Left ventricle myocardium superior (tissue), 1 donor: ENCODE data around the gene FBXW11. TPM values are rescaled to one million over a fixed set of nuclear protein-coding genes. Genes with fewer than 3 reads are reported as not detected.
"Not testable (repeated sequence)": the region's sequence is repeated elsewhere in the genome, so short reads cannot be mapped to it uniquely, and the experiment has no call there.

Experiments used
- ATAC-seq: fragments of 200-7000 bp; cut with Tn5 transposase; one replicate; pipeline ENCODE4 v1.9.1; 2020; ENCODE audit warnings: mild to moderate bottlenecking, moderate library complexity
- DNase-seq: peaks from one replicate; pipeline ENCODE4 v3.0.0-alpha.2; 2020
- intact Hi-C: fragments of 100-400 bp; cut with micrococcal nuclease; formaldehyde crosslinking; loops from one replicate; pipeline ENCODE4 v1.11.0; 2022
- total RNA-seq: library from RNA; stranded (reverse); fragmentation: NEBNext Ultra II Directional; extraction: Animal tissue kit (Norgen Biotek cat#: 25700); gene quantifications from one replicate; pipeline ENCODE4 v1.2.1, GENCODE V29; 2021
- donor health status: DM: no; HTN: yes; CAD: no; lungs with severe emphysema.

The FBXW11 gene
- total RNA-seq, 1 donor from 2014 or later = 69.0 TPM

DNA sequence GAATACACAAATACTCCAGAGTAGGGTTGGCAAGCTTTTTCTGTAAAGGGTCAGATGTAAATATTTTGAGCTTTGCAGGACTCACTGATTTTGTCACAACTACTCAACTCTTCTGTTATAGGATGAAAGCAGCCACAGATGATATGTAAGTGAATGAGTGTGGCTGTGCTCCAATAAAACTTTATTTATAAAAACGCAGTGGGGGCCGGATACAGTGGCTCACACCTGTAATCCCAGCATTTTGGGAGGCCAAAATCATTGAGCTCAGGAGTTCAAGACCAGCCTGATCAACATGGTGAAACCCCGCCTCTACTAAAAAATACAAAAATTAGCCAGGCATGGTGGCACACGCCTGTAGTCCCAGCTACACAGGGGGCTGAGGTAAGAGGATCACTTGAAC is 69.1 kb downstream of the FBXW11 start:
- no peak for DNase-seq
- intact Hi-C loops = no loop called here
- ATAC-seq = no peak

DNA sequence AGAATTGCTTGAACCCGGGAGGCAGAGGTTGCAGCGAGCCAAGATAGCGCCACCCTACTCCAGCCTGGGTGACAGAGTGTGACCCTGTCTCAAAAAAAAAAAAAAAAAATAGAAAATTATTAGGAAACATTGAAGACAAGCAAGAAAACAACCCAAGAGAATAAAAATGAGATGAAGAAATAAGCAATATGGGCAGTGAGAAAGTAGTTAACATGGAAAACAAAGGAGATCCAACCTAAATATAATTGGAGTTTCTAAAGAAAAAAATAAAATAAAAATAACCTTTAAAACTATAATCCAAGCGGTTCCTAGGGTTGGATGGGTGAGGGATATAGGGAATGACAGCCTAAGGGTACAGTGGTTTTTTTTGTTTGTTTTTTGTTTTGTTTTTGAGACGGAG is 71.9 kb downstream of the FBXW11 start:
- ATAC-seq (no peak), DNase-seq (no peak)
- intact Hi-C loops = no loop called here

DNA sequence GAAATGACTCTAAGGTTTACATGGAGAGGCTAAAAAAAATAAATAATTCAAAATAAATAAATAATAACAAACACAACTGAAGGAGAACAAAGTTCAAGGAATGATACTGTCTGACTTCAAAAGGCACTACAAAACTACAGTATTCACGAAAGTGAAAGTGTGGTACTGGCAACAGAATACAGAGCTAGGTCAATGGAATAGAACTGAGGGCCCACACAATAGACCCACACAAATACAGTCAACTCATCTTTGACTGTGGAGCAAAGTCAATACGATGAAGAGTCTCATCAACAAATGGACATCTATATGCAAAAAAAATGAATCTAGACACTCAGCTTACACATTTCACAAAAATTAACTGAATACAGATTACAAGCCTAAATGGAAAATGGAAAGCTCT is 75.3 kb downstream of the FBXW11 start:
- DNase-seq (no peak), ATAC-seq (no peak)
- intact Hi-C loops = no loop called here

DNA sequence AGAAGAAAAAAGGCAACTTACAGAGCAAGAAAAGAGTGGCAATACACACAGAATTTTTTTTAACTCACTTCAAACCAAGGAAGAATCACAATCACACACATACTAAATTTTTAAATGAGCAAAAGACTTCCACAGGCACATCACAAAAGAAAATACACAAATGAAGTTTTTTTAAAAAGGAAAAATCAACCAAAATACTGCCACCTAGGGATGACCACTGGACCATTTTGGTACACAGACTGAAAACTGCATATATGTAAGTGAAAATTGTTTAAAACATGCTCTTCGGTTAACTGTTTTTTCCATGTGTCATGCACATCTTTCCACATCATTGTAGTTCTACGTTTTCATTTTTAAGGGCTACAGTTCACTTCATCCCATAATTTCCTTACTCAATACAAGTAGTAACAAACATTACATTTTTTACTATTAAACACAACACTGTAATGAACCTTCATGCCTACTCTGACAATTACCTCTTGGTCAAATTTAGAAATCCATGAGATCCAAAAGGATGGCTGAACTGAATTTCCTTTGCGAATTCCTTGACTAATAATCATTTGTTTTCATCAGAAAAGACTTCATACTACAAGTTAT is 79.0 kb downstream of the FBXW11 start:
- intact Hi-C loops = no loop called here
- DNase-seq (no peak), ATAC-seq (no peak)

DNA sequence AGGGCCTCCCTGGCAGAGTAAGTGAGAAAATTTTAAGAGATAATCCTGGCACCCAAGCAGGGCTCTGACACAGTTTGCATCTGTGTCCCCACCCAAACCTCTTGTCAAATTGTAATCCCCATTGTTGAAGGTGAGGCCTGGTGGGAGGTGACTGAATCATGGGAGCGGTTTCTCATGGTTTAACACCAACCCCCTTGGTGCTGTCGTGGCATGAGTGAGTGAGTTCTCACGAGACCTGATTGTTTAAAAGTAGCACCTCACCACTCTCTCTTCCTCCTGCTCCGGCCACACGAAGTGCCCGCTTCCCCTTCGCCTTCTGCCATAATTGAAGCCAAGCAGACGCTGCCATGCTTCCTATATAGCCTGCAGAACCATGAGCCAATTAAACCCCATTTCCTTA is 80.1 kb downstream of the FBXW11 start:
- intact Hi-C loops = no loop called here
- no peak for ATAC-seq
- DNase-seq = no peak

DNA sequence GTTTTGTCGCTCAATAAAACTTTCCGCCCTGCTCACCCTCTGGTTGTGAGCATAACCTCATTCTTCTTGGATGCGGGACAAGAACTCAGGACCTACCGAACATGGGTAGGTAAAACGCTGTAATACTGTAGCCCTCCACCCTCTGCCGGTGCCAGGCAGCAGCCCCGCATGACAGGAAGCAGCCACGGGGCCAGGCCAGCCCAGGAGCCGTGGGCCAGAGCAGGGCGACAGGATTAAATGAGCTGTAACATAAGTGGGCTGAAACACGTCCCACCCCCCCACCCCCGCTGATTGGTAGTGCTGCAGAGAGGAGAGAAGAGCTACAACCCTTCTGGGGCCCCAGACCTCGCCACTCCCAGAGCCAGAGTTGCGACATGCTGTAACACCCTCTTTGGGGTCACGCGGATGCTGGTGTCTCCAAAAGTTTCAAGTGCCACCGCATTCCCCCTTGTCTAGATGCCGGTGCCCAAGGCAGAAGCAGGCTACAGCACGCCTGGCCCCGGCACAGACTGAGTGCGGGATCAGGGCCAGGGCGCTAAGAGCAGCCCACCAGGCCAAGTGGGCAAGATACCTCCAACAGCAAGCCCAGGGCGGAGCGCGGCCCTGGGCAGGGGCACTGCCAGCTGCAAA is 81.8 kb downstream of the FBXW11 start:
- intact Hi-C loops = no loop called here
- ATAC-seq (no peak), DNase-seq (no peak)

DNA sequence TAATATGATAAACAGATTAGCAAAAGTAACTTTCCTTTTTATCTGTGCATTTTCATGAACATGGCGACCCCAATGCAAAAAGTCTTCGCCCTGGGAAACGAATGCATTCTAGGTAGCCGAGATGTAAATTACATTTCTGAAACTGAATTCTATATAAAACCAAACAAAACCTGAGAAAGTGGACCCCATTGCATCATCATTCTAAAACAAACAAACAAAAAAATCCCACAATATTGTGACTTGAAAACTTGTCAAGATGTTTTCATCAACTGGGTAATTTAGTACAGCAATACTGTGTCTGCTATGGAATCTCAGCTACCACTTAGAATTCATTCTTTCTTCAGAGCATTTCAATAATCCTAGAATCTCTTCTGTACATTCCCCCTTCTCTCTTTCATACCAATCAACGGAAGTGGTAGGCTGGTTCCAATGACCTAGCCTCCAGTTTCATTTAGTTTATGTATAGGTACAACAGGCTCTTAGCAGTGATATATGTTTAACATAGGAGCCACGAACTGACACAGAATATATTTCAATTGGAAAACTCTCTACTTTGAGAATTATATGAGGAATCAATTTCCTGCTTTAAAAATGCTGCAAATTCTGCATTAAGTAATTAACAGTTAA is 85.6 kb downstream of the FBXW11 start:
- no peak for ATAC-seq
- intact Hi-C loops = no loop called here

DNA sequence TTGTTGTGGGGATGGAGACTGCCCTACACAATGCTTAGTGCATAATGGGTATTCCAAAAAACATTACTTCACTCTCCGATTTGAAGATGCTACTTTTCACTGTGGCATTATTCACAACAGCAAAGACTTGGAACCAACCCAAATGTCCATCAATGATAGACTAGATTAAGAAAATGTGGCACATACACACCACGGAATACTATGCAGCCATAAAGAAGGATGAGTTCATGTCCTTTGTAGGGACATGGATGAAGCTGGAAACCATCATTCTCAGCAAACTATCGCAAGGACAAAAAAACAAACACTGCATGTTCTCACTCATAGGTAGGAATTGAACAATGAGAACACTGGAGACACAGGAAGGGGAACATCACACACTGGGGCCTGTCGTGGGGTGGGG is 90.7 kb downstream of the FBXW11 start:
- not testable (repeated sequence) for ATAC-seq, DNase-seq
- intact Hi-C loops = loop anchor here (10.0 kb wide), 2 partner anchors 89 to 129 kb away; partner anchors contain the start of gene FBXW11

More for the DNA sequence above, 85.6 kb downstream of the FBXW11 start:
- no peak for DNase-seq

DNA sequence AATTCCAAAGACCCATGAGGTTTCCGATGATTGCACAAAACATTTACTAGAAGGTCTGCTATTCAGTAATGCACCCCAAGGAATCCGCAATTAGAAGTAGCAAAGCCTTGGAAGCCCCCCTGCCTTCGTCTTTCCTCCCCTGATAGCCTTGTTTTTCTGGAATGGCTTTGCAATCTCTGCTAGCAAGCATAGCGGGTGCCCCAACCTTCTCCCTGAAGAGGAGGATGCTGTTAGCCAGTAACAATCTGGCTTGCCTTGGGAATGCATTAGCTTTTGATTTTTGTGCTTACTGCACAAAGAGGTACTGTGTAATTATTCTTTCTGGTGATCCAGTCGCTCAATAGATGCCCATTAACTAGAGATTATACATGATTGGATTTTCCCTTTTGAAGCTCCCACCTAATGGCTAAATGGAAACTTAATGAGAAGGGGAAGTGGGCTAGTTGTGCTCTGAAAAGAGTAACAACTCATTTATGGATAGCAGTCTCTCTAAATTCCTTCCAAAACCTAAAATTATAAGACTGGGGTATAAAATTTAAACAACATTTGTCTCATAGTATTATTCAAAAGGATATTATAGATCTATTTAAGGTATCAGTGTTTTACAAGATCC is 91.6 kb downstream of the FBXW11 start:
- ATAC-seq (no peak), DNase-seq (no peak)
- intact Hi-C loops = loop anchor here (10.0 kb wide), 2 partner anchors 90 to 130 kb away; partner anchors contain the start of gene FBXW11

DNA sequence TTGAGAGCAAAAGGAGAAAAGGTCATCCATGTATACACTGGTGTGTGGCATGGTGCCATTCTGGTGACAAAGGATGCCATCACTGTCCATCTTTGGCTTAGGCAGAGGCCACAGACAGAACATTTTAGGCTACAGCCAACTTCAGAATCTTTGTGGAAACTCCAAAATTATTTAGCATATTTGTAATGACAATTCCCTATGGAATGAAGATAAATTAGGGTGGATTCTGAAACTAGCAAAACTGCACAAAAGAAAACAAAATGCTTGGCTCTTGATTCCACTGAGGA is 92.5 kb downstream of the FBXW11 start:
- intact Hi-C loops = loop anchor here (10.0 kb wide), 2 partner anchors 91 to 131 kb away; partner anchors contain the start of gene FBXW11
- ATAC-seq (no peak), DNase-seq (no peak)

DNA sequence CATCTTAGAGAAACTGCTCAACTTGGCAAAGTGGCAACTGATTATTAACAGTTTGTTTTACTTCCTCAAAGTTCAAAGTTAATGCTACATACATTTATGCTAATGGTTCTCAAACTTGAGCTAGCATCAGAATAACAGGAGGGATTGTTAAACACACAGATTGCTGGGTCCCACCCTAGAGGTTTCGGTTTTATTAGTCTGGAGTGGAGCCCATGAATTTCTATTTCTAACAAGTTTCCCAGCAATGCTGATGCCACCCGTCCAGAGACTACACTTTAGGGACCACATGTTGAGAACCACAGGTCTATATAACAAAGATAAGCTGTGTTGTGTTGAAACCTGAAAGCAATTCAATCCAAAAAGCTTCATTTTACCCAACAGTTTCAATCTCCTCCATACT is 95.3 kb downstream of the FBXW11 start:
- DNase-seq (no peak), ATAC-seq (no peak)
- intact Hi-C loops = loop anchor here (10.0 kb wide), 2 partner anchors 94 to 134 kb away; partner anchors contain the start of gene FBXW11

DNA sequence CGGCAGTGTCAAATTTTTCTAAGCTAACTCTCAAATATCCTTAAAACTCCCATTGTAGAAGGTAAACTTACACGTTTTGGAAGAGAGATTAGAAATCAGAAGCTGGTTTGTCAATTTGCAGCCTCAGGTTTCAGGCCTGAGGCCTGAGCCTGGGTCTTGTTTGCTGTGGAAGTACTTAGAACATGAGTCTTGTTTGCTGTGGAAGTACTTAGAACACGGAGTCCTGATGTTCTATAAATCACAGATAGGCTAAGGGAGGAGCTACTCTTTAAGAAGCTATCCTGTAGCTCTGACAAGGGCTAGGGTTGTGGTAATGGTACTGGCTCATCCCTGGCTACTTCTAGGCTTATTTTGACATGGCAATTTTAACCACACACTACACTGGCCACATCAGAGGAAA is 97.8 kb downstream of the FBXW11 start:
- ATAC-seq (no peak), DNase-seq (no peak)
- intact Hi-C loops = loop anchor here (5.0 kb wide), 2 partner anchors 276 to 491 kb away; partner anchors contain the start of gene FGF18

DNA sequence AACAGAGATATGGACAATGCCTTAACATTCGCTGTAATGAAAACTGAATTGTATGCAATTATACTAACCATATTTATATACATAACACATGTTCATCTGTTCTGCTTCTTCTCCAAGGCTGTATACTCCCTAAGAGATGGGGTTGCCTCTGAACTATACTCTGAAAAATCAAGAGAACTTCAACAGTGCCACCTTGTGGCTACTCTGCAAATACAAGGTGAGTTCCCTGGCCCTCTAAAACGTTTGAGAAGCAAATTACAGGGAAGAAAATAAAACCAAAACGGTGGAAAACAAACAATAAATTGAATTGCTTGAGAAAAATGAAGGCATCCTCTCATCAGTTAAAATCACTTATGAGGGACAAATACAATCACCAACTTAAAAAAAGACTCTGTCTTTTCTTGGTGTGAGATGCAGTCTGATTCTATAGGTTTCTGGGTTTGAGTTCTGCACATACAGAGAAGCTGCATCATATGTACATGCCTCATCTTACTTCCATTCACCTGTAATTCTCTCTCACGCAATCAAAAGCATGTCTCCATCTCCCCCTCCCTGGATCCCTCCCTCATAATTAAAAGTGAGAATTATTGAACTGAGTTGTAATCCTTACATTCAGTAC is 98.6 kb downstream of the FBXW11 start:
- DNase-seq (no peak), ATAC-seq (peak; percentile 82)
- intact Hi-C loops = loop anchor here (5.0 kb wide), 2 partner anchors 276 to 491 kb away; partner anchors contain the start of gene FGF18

DNA sequence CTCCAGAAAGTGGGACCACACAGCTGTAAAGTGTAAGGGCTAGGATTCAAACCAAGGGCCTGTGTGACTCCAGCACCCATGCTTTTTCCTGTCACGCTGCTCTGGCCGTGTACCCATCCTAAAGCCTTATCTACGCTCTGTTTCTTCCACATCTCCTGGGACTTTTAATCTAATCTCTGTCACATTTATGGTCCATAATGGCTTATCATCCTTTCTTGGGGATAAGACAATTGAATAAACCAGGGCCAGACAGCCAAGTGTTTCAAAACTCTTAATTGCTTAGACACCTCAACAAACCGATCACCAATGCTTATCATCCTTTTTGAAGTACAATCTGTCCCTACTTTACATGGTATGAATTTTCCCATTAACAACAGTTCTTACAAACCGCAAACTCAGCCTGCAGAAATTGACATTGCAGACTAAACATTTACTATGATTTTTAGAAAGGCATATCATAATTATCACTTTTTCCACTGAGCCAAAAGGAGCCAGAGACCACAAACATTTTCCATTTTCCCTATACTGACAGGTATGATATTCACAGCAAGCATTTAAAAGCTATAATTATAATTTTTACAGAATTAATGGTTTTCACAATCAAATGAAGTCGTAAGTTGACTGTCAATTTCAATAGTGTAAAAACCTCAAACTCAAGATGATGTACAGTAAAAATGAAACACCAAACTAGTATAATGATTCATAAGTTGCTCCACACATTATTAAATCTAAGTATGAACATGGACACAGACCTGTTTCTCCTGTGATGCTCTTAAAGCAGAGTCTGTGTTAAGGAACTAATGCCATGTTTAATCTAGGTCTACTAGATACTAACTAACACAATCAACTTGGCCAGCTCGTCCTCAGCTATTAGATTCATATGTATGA is 99.5 kb downstream of the FBXW11 start:
- DNase-seq = no peak
- ATAC-seq = peak; percentile 17
- intact Hi-C loops = loop anchor here (5.0 kb wide), 2 partner anchors 275 to 490 kb away; partner anchors contain the start of gene FGF18

DNA sequence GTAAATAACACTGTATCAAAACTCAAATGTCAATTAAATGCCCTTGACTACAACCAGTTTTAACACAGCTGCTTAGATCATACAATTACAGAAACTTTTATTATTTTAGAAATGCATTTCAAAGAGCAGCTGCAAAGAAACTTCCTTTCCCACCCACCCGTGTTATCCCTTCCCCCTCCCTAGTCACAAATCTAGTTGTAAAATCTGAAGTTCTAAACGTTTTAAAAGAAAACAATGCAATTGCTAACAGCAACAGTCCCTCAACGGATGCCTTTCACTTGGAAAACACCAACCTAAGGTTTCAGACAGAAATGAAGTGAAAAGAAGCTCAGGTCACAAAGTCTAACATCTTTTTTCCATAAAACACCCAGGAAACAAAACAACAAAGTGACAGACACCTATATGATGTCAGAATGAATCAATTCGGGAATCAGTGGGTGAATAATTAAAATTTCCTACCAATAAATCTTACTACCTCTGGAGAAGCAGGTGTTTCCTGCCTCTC is 100.3 kb downstream of the FBXW11 start:
- DNase-seq = no peak
- ATAC-seq = no peak
- intact Hi-C loops = loop anchor here (5.0 kb wide), 2 partner anchors 274 to 489 kb away; partner anchors contain the start of gene FGF18

DNA sequence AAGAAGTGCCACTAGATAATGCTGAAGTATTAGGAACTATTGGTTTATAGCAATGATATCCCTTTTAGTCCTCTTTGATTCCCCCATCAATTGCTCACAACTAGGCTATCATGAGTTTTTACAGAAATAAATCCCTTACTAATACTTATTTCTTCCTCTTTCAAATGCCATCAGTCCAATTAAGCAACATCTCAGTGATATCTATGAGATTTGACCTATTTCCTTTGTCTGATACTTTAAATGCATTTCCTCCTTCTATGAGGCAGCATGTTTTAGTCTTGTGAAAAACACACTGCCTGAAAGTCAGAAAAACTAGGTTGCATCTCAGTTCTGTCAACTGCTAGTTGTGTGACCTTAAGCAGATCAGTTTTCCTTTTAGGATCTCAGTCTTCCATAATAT is 101.6 kb downstream of the FBXW11 start:
- DNase-seq (no peak), ATAC-seq (no peak)
- intact Hi-C loops = loop anchor here (5.0 kb wide), 2 partner anchors 273 to 488 kb away; partner anchors contain the start of gene FGF18

DNA sequence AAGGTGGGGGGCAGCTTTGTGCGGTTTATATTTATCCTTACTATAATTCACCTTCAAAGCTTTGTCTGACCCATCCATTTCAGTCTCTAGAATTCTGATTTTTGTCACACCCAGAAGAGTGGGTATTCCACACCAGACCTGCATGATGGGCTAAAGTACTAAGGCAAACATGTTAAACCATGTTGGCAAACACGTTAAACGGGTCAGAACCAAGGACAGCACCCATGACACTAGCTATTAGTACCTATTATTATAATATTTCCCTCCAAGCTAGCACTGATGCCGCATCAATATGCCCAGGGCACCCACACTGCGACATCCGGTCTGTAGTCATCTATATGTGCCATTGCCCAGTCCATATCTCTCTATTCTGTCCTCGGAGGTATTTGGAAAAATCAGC is 104.7 kb downstream of the FBXW11 start:
- DNase-seq (no peak), ATAC-seq (no peak)
- intact Hi-C loops = no loop called here

DNA sequence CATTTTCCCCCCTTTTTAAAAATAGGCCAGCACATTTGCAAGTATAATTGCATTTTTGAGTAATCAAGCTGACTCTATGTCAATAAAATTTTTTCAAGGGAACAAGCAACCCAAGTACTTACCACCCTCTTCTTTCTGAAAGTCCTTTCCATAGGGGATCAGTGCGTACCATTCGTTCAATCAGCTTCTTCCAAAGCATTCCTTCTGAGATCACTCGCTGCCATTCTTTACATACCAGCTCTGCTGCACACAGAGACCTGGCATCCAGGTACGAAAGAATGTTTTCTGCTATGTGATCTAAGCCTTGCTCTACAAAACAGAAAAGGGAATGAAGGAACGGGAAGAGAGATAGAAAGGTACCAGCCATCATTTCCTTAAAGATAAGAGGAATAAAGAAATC is 106.6 kb downstream of the FBXW11 start:
- intact Hi-C loops = no loop called here

More for the DNA sequence above, 106.6 kb downstream of the FBXW11 start:
- ATAC-seq = no peak
- no peak for DNase-seq
